RWPE2 (cell line): ENCODE data around the gene PLA2G2D.

ENCODE experiments used
- ATAC-seq: fragments of 200-7000 bp; cut with Tn5 transposase; 3 replicates; pipeline ENCODE4 v1.9.1; 2021; ENCODE audit warnings: low read depth
- DNase-seq: peaks from one replicate; pipeline ENCODE4 v3.0.0-alpha.2; 2020; ENCODE audit warnings: low spot score
- H3K27ac ChIP-seq: fragments of 450-650 bp; 2 replicates; pipeline ENCODE4 v1.5.1; 2017; ENCODE audit warnings: mild to moderate bottlenecking; ENCODE audit not compliant: poor library complexity, severe bottlenecking
- H3K27me3 ChIP-seq: fragments of 250-450 bp; sonication (Bioruptor Pico); 2 replicates; pipeline ENCODE4 v1.5.1; 2021; ENCODE audit warnings: mild to moderate bottlenecking, moderate library complexity; ENCODE audit not compliant: insufficient read depth, poor library complexity, severe bottlenecking
- H3K36me3 ChIP-seq: fragments of 250-450 bp; sonication (Bioruptor Pico); 2 replicates; pipeline ENCODE4 v1.5.1; 2020; ENCODE audit warnings: low read depth, mild to moderate bottlenecking, moderate library complexity
- H3K4me1 ChIP-seq: fragments of 250-450 bp; sonication (Bioruptor Pico); 2 replicates; pipeline ENCODE4 v1.5.1; 2021; ENCODE audit warnings: mild to moderate bottlenecking, moderate library complexity; ENCODE audit not compliant: insufficient read depth, poor library complexity, severe bottlenecking
- H3K4me3 ChIP-seq: fragments of 250-450 bp; sonication (Bioruptor Pico); 2 replicates; pipeline ENCODE4 v1.5.1; 2021; ENCODE audit warnings: mild to moderate bottlenecking, moderate library complexity; ENCODE audit not compliant: severe bottlenecking
- H3K9me3 ChIP-seq: fragments of 250-450 bp; sonication (Bioruptor Pico); 2 replicates; pipeline ENCODE4 v1.5.1; 2021; ENCODE audit warnings: mild to moderate bottlenecking, moderate library complexity; ENCODE audit not compliant: severe bottlenecking
- TF ChIP-seq, protein P1 (sequence below): fragments of 450-650 bp; IDR thresholded peaks from one replicate; pipeline ENCODE4 v1.5.1; 2017; ENCODE audit warnings: mild to moderate bottlenecking, moderate library complexity; ENCODE audit not compliant: poor library complexity, severe bottlenecking

The PLA2G2D gene

DNA sequence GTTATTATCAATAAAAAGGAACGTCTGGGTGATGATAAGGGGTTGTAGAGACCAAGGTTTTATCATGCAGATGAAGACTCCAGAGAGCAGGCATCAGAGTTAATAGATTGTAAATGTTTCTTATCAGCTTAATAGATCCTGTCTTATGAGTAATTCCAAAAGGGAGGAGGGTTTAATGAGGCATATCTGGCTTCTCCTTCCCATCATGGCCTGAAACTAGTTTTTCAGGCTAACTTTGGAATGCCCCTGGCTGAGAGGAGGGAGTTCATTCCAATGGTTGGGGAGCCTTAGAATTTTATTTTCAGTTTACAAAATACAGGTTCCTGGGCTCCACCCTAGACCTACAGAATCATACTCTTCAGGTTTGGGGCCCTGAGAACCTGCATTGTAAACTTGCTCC, 13.5 kb downstream of the PLA2G2D start:
- no peak for ATAC-seq
- TF ChIP-seq, protein P1, sequence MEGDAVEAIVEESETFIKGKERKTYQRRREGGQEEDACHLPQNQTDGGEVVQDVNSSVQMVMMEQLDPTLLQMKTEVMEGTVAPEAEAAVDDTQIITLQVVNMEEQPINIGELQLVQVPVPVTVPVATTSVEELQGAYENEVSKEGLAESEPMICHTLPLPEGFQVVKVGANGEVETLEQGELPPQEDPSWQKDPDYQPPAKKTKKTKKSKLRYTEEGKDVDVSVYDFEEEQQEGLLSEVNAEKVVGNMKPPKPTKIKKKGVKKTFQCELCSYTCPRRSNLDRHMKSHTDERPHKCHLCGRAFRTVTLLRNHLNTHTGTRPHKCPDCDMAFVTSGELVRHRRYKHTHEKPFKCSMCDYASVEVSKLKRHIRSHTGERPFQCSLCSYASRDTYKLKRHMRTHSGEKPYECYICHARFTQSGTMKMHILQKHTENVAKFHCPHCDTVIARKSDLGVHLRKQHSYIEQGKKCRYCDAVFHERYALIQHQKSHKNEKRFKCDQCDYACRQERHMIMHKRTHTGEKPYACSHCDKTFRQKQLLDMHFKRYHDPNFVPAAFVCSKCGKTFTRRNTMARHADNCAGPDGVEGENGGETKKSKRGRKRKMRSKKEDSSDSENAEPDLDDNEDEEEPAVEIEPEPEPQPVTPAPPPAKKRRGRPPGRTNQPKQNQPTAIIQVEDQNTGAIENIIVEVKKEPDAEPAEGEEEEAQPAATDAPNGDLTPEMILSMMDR = no peak
- no peak overlapping the region for H3K27ac ChIP-seq
- no peak overlapping the region for H3K4me3 ChIP-seq
- no peak for DNase-seq
- H3K4me1 ChIP-seq = peaks cover 4% of the 10 kb centered on the region
- no peaks in the 10 kb centered on the region for H3K27me3 ChIP-seq
- no peaks in the 10 kb centered on the region for H3K36me3 ChIP-seq
- no peaks in the 10 kb centered on the region for H3K9me3 ChIP-seq

- Histone ChIP-seq H3K27me3 (no peaks in the 10 kb centered on the region), H3K36me3 (no peaks in the 10 kb centered on the region), H3K9me3 (no peaks in the 10 kb centered on the region), H3K4me1 (no peaks in the 10 kb centered on the region), H3K27ac (no peak overlapping the region), H3K4me3 (no peak overlapping the region)
- TF ChIP-seq, protein P1 = no peak
- no peak for DNase-seq
- ATAC-seq = peak; percentile 53
These were observed 16.5 kb downstream of the PLA2G2D start for GRCh38 chr1:20102875-20103274.

DNA sequence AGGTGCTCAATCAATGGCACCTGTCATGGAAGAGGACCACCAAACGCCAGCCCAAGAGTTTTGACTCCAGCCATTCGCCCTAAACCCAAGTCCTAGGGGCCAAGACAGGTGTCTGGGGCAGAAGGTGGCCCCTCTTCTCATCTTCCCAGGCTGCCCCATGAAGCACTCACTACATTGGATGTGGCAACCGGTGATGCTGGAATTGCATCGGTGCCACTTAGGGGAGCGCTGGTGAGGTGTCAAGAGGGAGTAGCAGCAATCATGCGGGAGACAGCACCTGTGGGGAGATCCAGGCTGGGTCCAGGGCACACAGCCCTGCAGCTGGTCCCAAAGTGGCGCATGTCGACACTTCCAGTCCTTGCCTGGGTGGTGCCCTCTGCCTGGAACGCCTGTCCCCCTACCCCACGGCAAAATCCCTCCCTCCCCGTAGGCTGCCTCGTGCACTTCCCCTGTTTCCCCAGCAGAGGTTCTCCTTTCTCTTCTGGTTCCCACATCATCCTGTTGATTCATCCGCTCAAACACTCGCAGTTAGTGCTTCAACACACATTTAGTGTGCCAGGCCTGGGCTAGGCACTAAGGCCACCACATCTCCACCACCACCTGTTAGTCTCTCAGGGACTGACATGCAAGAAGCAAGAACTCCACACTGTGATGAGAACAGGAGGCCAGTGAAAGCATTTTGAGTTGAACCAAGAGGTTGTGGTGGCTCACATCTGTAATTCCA, 18.5 kb downstream of the PLA2G2D start:
- Histone ChIP-seq H3K9me3 (no peaks in the 10 kb centered on the region), H3K4me1 (no peaks in the 10 kb centered on the region), H3K27me3 (no peaks in the 10 kb centered on the region), H3K27ac (no peak overlapping the region), H3K36me3 (no peaks in the 10 kb centered on the region), H3K4me3 (no peak overlapping the region)
- ATAC-seq = peak; percentile 70
- TF ChIP-seq, protein P1 = peak; percentile 85
- no peak for DNase-seq

GRCh38 chr1:20099533-20099932, 19.8 kb downstream of the PLA2G2D start:
- DNase-seq (no peak), ATAC-seq (no peak)
- Histone ChIP-seq H3K4me1 (no peaks in the 10 kb centered on the region), H3K4me3 (no peak overlapping the region), H3K9me3 (no peaks in the 10 kb centered on the region), H3K27ac (no peak overlapping the region), H3K36me3 (no peaks in the 10 kb centered on the region), H3K27me3 (no peaks in the 10 kb centered on the region)
- TF ChIP-seq, protein P1 = no peak

DNA sequence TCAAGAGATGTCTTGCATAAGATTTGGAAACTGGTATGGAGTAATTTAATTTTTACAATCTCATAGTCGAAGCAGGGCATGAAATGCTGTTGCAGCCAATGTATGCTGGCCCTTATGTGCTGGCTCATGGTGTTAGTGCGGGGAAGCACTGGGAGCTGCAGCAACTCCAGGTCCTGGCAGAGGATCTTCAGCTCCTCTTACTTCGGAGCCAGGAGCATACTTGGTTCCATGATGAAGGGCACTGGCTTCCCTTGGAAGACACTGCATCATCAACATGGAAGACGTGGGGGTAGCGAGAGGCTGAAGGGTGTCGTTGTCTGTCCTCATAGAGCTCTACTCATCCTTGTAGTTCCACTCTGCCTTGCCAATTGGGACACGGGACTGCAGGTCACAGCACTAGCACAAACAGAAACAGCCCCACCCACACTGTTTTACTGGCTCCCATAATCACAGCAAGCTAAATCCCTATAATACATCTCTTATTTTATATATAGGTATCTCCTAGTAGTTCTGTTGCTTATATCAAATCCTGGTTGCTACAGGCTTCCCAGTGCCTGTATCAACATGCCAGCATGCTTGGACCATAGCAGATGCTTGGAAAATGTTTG, 22.4 kb downstream of the PLA2G2D start:
- Histone ChIP-seq H3K36me3 (no peaks in the 10 kb centered on the region), H3K27me3 (no peaks in the 10 kb centered on the region), H3K27ac (no peak overlapping the region), H3K9me3 (no peaks in the 10 kb centered on the region), H3K4me3 (no peak overlapping the region), H3K4me1 (no peaks in the 10 kb centered on the region)
- ATAC-seq (no peak), DNase-seq (no peak)
- TF ChIP-seq, protein P1 = no peak
